Smooth muscle cell (in vitro differentiated cells): ENCODE results near the gene ABCB11. TPM values are rescaled to one million over a fixed set of nuclear protein-coding genes. Genes with fewer than 3 reads are reported as not detected.

Experiments
- DNase-seq: peaks from one replicate; lab custom pipeline; 2025; ENCODE audit not compliant: unreplicated experiment; lab: John Stamatoyannopoulos, UW
- H2AFZ ChIP-seq: fragments of 200-600 bp; sonication (generic); 2 replicates; pipeline ENCODE4 v1.6.0; 2016; ENCODE audit warnings: antibody characterized with exemption, low read depth, mild to moderate bottlenecking
- H3F3A ChIP-seq: fragments of 200-600 bp; sonication (generic); 2 replicates; pipeline ENCODE4 v1.6.0; 2017; ENCODE audit warnings: antibody characterized with exemption, low read depth
- H3K27ac ChIP-seq: fragments of 200-600 bp; sonication (generic); 2 replicates; pipeline ENCODE4 v1.5.1; 2016; ENCODE audit warnings: low read depth, mild to moderate bottlenecking
- H3K27me3 ChIP-seq: fragments of 200-600 bp; sonication (generic); 2 replicates; pipeline ENCODE4 v1.6.1; 2016; ENCODE audit warnings: low read depth, mild to moderate bottlenecking
- H3K36me3 ChIP-seq: fragments of 200-600 bp; sonication (generic); 2 replicates; pipeline ENCODE4 v1.5.1; 2016; ENCODE audit warnings: low read depth
- H3K4me1 ChIP-seq: fragments of 200-600 bp; sonication (generic); 2 replicates; pipeline ENCODE4 v1.5.1; 2016; ENCODE audit warnings: low read depth
- H3K4me2 ChIP-seq: fragments of 200-600 bp; sonication (generic); 2 replicates; pipeline ENCODE4 v1.6.0; 2016; ENCODE audit warnings: mild to moderate bottlenecking
- H3K4me3 ChIP-seq: fragments of 200-600 bp; sonication (generic); 2 replicates; pipeline ENCODE4 v1.5.1; 2016; ENCODE audit warnings: mild to moderate bottlenecking
- H3K79me2 ChIP-seq: fragments of 200-600 bp; sonication (generic); 2 replicates; pipeline ENCODE4 v1.6.0; 2016; ENCODE audit warnings: low read depth, mild to moderate bottlenecking
- H3K9ac ChIP-seq: fragments of 200-600 bp; sonication (generic); 2 replicates; pipeline ENCODE4 v1.6.0; 2016; ENCODE audit warnings: low read depth
- H3K9me3 ChIP-seq: fragments of 200-600 bp; sonication (generic); replicated peaks from 2 replicates; pipeline ENCODE4 v1.5.1; 2016; ENCODE audit warnings: low read depth
- H4K20me1 ChIP-seq: fragments of 200-600 bp; sonication (generic); 2 replicates; pipeline ENCODE4 v1.6.0; 2016; ENCODE audit warnings: low read depth
- CTCF ChIP-seq: fragments of 200-600 bp; sonication (generic); IDR thresholded peaks from 2 replicates; pipeline ENCODE4 v1.5.1; 2017; ENCODE audit warnings: borderline replicate concordance, mild to moderate bottlenecking, antibody characterized with exemption; ENCODE audit not compliant: insufficient read depth, poor library complexity, severe bottlenecking
- WGBS: methylation state at CpG from one replicate; pipeline ENCODE4 v1.1.7; 2016; ENCODE audit warnings: low lambda C conversion rate; 5-methylcytosine and 5-hydroxymethylcytosine counted together
- polyA plus RNA-seq: library from polyadenylated mRNA; unstranded; fragments of >200 nt; fragmentation: Nextera tagmentation; extraction: Ambion mirVana; gene quantifications from 2 replicates; pipeline ENCODE4 v1.2.1, GENCODE V29; 2016
- total RNA-seq: library from RNA; depleted of rRNA; stranded (reverse); fragments of >200 nt; gene quantifications from 2 replicates; pipeline ENCODE4 v1.2.3, GENCODE V29; 2014

ABCB11 gene
- total and polyA plus RNA-seq, 2 experiments from 2014 or later = 0.04 to 0.05 TPM

GRCh38 chr2:169073963-169074751, 43.0 kb upstream of the ABCB11 start:
- WGBS = 71% methylated on average over 9 of the region's 9 CpGs
- H3K27me3 ChIP-seq = peaks cover 27% of the 10 kb centered on the region
- no peaks in the 10 kb centered on the region for H3K79me2 ChIP-seq
- no peak overlapping the region for H3K4me2 ChIP-seq
- H2AFZ ChIP-seq = no peak overlapping the region
- no peaks in the 10 kb centered on the region for H3K4me1 ChIP-seq
- no peak for TF ChIP-seq CTCF
- H3K27ac ChIP-seq = no peak overlapping the region
- no peaks in the 10 kb centered on the region for H4K20me1 ChIP-seq
- H3K36me3 ChIP-seq = no peaks in the 10 kb centered on the region
- H3F3A ChIP-seq = no peaks in the 10 kb centered on the region
- no peak for DNase-seq
- no peaks in the 10 kb centered on the region for H3K9me3 ChIP-seq
- no peak overlapping the region for H3K9ac ChIP-seq
- H3K4me3 ChIP-seq = no peak overlapping the region

DNA sequence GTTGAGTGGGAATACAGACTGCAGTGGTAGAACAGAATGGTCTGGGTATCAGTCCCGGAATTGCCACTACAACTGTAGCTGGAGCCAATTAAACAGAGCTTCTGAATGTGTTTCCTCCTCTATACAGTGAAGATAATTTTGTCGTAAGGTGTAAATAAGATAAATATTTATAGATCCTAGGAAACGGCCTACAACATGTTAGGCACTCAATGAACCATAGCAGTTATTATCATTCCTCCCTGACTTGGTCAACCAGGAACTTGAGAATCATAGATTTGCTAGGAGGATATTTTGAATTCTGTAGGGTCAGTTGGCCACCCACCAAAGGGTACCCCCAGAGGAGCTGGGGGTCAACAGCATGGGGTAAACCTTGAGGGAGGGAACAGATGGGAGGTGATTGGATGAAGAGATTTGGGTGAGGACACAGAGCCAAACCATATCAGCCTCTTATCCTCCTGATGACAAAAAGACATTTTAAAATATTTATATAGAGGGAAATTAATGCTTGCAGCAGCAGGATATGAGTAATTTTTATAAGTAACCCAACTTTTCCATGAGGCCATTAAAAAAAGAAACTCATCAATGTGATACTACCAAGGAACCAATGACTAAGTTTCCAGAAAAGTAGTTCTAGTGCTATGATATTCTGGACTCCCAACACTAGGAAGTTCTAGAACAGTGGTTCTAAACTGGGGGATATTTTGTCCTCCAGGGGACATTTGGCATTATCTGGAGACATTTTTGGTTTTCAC, 42.3 kb upstream of the ABCB11 start:
- H3F3A ChIP-seq = no peaks in the 10 kb centered on the region
- no peaks in the 10 kb centered on the region for H3K4me1 ChIP-seq
- H3K27ac ChIP-seq = no peak overlapping the region
- H3K4me3 ChIP-seq = no peak overlapping the region
- no peak overlapping the region for H3K4me2 ChIP-seq
- WGBS = 94% methylated on average over 3 of the region's 3 CpGs
- no peak for DNase-seq
- no peaks in the 10 kb centered on the region for H3K9me3 ChIP-seq
- TF ChIP-seq CTCF = no peak
- no peak overlapping the region for H3K9ac ChIP-seq
- no peaks in the 10 kb centered on the region for H3K36me3 ChIP-seq
- H3K79me2 ChIP-seq = no peaks in the 10 kb centered on the region
- H2AFZ ChIP-seq = no peak overlapping the region
- H3K27me3 ChIP-seq = peaks cover 34% of the 10 kb centered on the region
- no peaks in the 10 kb centered on the region for H4K20me1 ChIP-seq

GRCh38 chr2:169072163-169072925, 41.2 kb upstream of the ABCB11 start:
- Histone ChIP-seq H3K36me3 (no peaks in the 10 kb centered on the region), H3F3A (no peaks in the 10 kb centered on the region), H3K4me3 (no peak overlapping the region), H3K27ac (no peak overlapping the region), H3K4me2 (no peak overlapping the region), H3K79me2 (no peaks in the 10 kb centered on the region), H3K9me3 (no peaks in the 10 kb centered on the region), H3K9ac (no peak overlapping the region), H2AFZ (no peak overlapping the region), H4K20me1 (no peaks in the 10 kb centered on the region), H3K4me1 (no peaks in the 10 kb centered on the region), H3K27me3 (peaks cover 30% of the 10 kb centered on the region)
- TF ChIP-seq CTCF = no peak
- DNase-seq = no peak
- WGBS = 90% methylated on average over 4 of the region's 4 CpGs
